ENCODE data around the gene GALNT3.

DNA sequence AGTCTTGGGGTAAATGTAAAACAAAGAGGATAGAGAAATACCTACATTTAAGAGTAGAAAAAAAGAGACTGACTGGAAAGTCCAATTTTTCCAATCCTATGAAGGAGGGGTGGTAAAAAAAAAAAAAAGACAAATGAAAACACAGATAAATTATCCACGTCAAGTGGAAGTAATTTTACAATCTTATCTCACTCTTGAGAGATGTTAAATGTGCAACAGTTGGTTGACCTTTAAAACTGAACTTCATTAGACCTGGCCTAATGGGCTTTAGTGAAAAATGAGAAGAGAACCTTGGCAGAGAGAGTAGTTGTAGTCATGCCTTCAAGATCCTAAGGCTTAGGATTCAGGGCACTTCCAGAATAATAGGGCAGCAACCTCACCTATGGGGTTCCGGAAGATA is 20.4 kb downstream of the GALNT3 start:
- TF ChIP-seq, protein P1, sequence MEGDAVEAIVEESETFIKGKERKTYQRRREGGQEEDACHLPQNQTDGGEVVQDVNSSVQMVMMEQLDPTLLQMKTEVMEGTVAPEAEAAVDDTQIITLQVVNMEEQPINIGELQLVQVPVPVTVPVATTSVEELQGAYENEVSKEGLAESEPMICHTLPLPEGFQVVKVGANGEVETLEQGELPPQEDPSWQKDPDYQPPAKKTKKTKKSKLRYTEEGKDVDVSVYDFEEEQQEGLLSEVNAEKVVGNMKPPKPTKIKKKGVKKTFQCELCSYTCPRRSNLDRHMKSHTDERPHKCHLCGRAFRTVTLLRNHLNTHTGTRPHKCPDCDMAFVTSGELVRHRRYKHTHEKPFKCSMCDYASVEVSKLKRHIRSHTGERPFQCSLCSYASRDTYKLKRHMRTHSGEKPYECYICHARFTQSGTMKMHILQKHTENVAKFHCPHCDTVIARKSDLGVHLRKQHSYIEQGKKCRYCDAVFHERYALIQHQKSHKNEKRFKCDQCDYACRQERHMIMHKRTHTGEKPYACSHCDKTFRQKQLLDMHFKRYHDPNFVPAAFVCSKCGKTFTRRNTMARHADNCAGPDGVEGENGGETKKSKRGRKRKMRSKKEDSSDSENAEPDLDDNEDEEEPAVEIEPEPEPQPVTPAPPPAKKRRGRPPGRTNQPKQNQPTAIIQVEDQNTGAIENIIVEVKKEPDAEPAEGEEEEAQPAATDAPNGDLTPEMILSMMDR (IDR thresholded peaks at IDR 0.05), result no peak
- no peak for TF ChIP-seq POLR2A (IDR thresholded peaks at IDR 0.05)
